T-helper 9 cell (primary cell): Measurements from ENCODE around the gene RRAGB.
A peak's percentile ranks its signal among the peaks of the same experiment; 100 is the strongest.
"Not testable (repeated sequence)": the region's sequence is repeated elsewhere in the genome, so short reads cannot be mapped to it uniquely, and the experiment has no call there.

ENCODE experiments used
- DNase-seq: peaks from one replicate; pipeline ENCODE4 v3.0.0-alpha.2; 2020
- total RNA-seq, 2 donors: gene quantifications; one replicate each; lab custom pipeline; 2026; lab: John Stamatoyannopoulos, UW

RRAGB gene
- total RNA-seq, result 11.1 to 17.1 reads per million in 2 donors

GRCh38 chrX:55717521-55718497, at the start of gene RRAGB:
TSS of gene RRAGB (plus strand) at chrX:55717749. CDS start at chrX:55718328, 579 bp downstream.
- peak; percentile 77 for DNase-seq

DNA sequence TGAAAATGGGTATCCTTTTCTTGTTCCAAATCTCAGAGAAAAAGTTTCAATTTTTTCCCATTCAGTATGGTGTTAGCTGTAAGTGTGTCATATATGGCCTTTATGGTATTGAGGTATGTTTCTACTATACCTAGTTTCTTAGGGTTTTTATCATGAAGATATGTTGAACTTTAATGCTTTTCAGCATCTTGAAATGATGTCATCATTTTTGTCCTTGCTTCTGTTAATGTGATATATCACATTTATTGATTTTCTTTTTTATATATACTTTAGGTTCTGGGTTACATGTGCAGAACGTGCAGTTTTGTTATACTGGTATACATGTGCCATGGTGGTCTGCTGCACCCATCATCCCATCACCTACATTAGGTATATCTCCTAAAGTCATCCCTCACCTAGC, 49.5 kb upstream of the RRAGB start:
- DNase-seq, result no peak

DNA sequence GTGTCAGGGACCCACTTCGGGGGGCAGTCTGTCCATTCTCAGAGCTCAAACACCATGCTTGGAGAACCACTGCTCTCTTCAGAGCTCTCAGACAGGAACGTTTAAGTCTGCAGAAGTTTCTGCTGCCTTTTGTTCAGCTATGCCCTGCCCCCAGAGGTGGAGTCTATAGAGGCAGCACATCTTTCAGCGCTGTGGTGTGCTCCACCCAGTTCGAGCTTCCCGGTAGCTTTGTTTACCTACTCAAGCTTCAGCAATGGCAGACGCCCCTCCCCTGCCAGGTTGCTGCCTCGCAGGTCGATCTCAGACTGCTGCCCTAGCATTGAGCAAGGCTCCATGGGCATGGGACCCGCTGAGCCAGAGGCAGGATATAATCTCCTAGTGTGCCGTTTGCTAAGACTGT, 29.0 kb upstream of the RRAGB start:
- DNase-seq, result not testable (repeated sequence)

DNA sequence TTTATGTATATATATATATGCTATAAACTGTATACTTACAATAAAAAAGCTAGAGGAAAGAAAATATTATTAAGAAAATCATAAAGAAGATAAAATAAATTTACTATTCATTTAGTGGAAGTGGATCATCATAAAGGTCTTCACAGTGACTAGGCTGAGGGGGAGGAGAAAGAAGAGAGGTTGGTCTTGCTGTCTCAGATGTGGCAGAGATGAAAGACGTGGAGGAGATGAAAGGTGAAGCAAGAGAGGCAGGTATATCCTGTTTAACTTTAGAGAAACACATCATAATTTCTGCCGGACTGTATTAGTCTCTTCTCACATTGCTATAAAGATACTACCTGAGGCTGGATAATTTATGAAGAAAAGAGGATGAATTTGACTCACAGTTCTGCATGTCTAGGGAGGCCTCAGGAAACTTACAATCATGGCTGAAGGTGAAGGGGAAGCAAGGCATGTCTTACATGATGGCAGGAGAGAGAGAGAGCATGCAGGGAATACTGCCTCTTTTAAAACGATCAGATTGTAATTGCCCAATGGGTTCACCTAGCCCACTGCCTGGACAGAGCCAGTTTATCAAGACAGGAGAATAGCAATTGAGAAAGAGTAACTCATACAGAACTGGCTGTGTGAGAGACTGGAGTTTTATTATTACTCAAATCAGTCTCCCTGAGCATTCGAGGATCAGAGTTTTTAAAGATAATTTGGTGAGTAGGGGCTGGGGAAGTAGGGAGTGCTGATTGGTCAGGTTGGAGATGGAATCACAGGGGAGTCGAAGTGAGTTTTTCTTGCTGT, 22.1 kb upstream of the RRAGB start:
- DNase-seq, result no peak

DNA sequence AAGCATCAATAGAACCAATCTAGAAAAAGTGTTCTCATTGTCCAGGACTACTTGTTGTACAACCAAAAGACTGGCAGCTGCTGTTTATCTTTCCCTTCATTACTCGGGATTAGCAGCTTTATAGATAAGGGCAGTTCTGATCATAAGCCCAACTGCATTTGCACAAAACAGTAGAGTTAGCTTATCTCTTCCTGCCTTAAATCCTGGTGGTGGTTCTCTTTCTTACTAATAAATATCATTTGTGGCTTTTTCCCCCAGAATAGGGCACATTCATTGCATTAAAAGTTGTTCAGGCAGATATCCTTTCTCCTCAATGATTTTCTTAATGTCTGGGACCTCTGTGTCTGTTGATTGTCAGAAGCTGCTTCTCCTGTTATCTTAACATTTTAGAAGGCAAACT, 20.2 kb upstream of the RRAGB start:
- no peak for DNase-seq

DNA sequence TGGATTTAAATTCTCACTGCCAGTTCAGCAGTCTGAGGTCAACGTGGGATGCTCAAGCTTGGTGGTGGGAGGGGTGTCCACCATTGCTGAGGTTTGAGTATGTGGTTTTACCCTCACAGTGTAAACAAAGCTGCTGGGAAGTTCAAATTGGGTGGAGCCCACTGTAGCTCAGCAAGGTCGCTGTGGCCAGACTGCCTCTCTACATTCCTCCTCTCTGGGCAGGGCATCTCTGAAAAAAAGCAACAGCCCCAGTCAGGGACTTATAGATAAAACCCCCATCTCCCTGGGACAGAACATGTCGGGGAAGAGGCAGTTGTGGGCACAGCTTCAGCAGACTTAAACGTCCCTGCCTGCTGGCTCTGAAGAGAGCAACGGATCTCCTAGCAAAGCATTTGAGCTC, 14.9 kb upstream of the RRAGB start:
- DNase-seq, result no peak

DNA sequence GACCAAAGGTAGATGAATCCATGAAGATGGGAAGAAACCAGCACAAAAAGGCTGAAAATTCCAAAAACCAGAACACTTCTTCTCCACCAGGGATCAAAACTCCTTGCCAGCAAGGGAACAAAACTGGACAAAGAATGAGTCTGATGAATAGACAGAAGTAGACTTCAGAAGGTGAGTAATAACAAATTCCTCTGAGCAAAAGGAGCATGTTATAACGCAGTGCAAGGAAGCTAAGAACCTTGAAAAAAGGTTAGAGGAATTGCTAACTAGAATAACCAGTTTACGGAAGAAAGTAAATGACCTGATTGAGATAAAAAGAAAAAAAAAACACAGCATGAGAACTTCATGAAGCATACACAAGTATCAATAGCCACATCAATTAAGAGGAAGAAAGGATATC, 14.1 kb upstream of the RRAGB start:
- not testable (repeated sequence) for DNase-seq

DNA sequence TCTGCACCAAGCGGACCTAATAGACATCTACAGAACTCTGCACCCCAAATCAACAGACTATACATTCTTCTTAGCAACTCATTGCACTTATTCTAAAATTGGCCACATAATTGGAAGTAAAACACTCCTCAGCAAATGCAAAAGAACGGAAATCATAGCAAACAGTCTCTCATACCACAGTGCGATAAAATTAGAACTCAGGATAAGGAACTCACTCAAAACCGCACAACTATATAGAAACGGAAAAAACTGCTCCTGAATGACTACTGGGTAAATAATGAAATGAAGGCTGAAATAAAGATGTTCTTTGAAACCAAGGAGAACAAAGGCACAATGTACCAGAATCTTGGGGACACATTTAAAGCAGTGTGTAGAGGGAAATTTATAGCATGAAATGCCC, 12.5 kb upstream of the RRAGB start:
- not testable (repeated sequence) for DNase-seq

DNA sequence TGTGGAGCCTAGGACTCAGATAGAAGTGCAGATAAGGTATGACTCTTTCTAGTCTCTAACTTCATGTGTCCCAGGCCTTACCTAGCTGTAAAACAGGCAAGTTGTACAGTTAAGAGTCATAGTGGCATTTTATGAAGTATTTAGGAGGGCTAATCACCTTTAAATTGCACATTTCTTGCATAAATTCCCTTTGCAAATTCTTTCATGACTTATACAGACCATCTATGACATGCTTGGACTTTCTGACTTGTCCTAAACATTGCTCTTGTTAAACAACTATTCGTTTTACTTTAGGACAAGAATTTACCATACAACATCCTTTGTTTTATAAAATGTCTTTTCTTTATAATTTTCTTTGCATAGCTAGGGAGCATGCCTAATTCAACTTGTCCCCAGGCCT, 7.8 kb upstream of the RRAGB start:
- DNase-seq, result no peak

DNA sequence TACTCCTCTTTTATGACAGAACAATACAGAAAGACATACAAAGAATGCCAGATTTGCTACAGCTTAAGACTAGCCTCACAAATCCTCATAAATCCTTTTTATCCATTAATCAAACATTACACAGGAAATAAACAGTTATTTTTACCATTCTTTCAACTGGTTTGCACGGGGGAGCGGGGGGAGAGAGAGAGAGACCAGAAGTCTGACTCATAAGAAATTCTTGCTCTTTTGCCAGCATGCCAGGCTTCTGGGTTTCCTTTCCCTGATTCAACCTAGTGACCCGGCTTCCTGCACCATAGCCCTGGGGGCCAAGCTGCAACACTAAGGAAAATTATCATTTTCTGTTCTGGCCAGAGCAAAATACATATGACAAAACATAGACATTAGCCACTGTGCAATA, 6.8 kb upstream of the RRAGB start:
- DNase-seq, result no peak

DNA sequence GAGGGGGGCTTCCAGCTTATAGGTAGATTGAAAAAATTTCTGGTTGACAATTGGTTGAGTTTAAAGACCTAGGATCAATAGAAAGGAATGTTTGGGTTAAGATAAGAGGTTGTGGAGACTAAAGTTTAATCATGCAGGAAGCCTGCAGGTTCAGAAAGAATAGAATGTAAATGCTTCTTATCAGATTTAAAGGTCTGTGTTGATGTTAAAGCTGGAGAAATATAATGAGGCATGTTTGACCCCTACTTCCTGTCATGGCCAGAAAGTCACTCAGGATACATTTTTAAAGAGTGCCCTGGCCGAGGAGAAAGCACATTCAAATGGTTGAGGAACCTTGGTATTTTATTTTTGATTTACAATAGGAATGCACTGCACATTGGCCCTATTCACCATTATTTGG, 3.9 kb upstream of the RRAGB start:
- no peak for DNase-seq

GRCh38 chrX:55714161-55714560, 3.4 kb upstream of the RRAGB start:
- DNase-seq, result no peak

- DNase-seq, result no peak
Observed at GRCh38 chrX:55715847-55716246, 1.7 kb upstream of the RRAGB start.

GRCh38 chrX:55716937-55717336, 612 bp upstream of the RRAGB start:
- DNase-seq, result no peak

DNA sequence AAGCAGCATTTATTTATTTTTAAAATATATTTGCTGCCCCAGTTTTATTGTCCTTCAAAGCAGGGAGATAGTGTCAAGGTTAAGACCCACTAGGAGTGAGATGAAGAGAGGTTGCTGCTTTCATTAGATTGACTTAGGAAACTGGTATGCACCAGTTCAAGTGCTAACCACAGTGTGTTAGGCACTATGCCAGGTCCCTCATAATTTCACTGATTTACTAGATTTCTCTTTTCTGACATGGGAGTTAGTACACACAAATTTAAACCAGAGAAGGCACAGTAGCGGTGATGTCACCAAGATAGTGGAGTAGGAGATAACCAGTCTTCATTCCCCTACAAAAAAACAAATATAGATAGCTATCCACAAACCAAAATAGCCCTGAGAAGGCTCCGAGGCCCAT, 14.3 kb downstream of the RRAGB start:
- no peak for DNase-seq

DNA sequence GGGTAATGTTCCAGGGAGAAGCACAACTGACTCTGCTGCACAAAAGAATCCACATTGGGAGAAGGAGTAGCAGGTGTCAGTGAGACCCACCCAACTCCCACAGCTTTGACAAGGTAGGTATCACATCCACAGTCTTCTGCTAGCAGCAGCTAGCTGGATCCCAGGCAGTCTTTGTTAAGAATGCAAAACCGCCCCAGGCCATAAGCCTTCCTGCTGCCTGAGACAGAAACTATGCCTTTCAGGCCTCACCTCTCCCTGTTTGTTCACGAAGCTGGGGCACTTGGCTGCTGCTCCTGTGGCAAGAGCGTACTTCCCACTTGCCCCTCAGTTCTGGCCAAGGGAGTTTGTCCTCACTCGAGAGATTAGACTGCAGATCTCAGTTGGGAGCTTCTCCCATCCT, 21.4 kb downstream of the RRAGB start:
- DNase-seq, result no peak

GRCh38 chrX:55742649-55743048, 25.1 kb downstream of the RRAGB start:
- no peak for DNase-seq

- DNase-seq, result not testable (repeated sequence)
Observed at GRCh38 chrX:55748463-55748862, 30.9 kb downstream of the RRAGB start.

- no peak for DNase-seq
Observed at GRCh38 chrX:55750256-55750655, 32.7 kb downstream of the RRAGB start.

DNA sequence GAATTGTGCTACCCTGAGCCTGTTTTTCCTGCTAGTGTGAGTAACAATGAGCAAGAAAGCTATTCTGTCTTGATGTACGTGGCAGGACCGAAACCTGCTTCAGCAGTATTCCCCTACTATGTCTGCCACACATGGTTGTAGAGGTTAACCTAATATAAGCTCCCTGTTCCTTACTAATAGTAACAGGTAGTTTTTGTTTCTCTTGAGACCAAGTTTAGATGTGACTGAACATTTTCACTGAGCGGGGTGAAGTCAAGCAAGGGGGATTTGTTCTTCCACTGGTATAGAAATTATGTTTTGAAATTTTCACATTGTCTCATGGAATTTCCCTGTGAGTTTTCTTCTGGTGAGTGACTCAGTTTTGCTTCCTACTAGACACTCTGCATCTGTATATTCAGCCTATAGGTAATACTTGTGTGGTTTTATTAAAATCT, 37.3 kb downstream of the RRAGB start:
- no peak for DNase-seq

DNA sequence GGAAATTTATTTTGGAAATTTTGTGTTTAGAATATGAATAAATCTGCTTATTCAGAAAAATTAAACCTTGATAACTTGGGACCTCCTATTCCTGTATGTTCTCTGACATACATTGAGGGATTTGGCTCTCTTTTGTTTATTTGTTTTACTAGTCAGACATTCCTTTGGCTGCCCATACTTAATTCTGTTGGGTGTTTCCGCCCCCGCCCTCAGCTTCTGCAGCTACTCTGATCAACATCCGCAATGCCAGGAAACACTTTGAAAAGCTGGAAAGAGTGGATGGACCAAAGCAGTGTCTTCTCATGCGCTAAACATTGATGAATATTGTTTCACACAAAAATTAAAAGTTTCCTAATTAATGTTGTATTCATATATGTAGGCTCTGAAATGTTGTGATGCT, 40.5 kb downstream of the RRAGB start:
- DNase-seq, result no peak

DNA sequence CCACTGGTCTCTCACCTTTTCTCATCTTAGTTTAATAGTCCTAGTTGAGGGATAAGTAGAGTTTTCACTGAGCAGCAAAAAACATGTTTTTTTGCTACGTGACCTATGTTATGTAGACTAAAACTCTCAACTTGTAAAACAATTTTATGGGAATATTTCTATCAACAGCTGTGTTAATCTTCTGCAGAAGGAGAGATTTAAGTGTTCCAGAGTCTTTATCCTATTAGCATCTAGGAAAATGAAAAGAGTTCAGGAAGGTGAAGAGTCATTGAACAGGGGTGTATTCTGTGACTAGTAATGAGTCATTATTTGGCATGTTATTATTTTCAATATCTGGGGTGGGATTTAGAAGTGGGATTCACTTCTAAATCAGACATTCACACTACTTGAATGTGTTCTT, 41.9 kb downstream of the RRAGB start:
- no peak for DNase-seq

- DNase-seq, result no peak
Observed at GRCh38 chrX:55767100-55767499, 49.6 kb downstream of the RRAGB start.

DNA sequence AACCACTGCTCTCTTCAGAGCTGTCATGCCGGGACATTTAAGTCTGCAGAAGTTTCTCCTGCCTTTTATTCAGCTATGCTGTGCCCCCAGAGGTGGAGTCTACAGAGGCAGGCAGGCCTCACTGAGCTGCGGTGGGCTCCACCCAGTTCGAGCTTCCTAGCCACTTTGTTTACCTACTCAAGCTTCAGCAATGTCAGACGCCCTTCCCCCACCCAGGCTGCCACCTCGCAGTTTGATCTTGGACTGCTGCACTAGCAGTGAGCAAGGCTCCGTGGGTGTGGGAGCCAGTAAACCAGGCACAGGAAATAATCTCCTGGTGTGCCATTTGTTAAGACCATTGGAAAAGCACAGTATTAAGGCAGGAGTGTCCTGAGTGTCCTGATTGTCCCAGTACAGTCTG, 56.9 kb downstream of the RRAGB start:
- not testable (repeated sequence) for DNase-seq
